ENCODE data around the gene KRT31.

DNA sequence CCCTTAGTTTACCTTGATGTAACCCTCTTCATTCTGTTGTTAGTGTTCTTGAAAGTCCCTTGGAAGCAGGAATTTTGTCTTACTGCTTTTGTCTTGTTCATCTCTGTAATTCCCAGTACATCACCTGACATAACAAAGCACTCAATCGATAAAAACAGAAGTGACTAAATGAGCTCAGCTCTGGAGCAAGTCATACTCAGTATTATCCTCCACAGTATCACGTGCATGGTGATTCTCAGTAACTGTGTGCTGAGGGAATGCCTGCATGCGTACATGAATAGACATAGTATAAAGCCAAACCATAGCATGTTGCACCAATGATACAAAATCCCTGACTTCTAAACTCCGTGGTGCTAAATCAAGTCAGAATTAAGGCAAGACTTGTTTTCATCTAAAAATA is 36.2 kb upstream of the KRT31 start:
- TF ChIP-seq, protein P1, sequence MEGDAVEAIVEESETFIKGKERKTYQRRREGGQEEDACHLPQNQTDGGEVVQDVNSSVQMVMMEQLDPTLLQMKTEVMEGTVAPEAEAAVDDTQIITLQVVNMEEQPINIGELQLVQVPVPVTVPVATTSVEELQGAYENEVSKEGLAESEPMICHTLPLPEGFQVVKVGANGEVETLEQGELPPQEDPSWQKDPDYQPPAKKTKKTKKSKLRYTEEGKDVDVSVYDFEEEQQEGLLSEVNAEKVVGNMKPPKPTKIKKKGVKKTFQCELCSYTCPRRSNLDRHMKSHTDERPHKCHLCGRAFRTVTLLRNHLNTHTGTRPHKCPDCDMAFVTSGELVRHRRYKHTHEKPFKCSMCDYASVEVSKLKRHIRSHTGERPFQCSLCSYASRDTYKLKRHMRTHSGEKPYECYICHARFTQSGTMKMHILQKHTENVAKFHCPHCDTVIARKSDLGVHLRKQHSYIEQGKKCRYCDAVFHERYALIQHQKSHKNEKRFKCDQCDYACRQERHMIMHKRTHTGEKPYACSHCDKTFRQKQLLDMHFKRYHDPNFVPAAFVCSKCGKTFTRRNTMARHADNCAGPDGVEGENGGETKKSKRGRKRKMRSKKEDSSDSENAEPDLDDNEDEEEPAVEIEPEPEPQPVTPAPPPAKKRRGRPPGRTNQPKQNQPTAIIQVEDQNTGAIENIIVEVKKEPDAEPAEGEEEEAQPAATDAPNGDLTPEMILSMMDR (IDR thresholded peaks at IDR 0.05): no peak
- TF ChIP-seq YY1 (IDR thresholded peaks at IDR 0.05; ENCODE audit: low read depth) (no peak), RFX5 (IDR thresholded peaks at IDR 0.05; ENCODE audit: low read length) (no peak), RCOR1 (IDR thresholded peaks at IDR 0.05; ENCODE audit: low read length) (no peak), GABPA (IDR thresholded peaks at IDR 0.05; ENCODE audit: low read depth) (no peak), ELF1 (IDR thresholded peaks at IDR 0.05) (no peak), RAD21 (IDR thresholded peaks at IDR 0.05; ENCODE audit: low read length) (no peak), JUND (IDR thresholded peaks at IDR 0.05) (no peak), EP300 (IDR thresholded peaks at IDR 0.05; ENCODE audit: borderline replicate concordance in 1 of 2, low read depth in 1 of 2, low read length in 1 of 2) (no peak), FOXM1 (IDR thresholded peaks at IDR 0.05; ENCODE audit: low read depth) (no peak)
- TF ChIP-seq, protein P2, sequence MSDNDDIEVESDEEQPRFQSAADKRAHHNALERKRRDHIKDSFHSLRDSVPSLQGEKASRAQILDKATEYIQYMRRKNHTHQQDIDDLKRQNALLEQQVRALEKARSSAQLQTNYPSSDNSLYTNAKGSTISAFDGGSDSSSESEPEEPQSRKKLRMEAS (IDR thresholded peaks at IDR 0.05; ENCODE audit: low read depth): no peak
- TF ChIP-seq, protein P3, sequence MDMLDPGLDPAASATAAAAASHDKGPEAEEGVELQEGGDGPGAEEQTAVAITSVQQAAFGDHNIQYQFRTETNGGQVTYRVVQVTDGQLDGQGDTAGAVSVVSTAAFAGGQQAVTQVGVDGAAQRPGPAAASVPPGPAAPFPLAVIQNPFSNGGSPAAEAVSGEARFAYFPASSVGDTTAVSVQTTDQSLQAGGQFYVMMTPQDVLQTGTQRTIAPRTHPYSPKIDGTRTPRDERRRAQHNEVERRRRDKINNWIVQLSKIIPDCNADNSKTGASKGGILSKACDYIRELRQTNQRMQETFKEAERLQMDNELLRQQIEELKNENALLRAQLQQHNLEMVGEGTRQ (IDR thresholded peaks at IDR 0.05; ENCODE audit: borderline replicate concordance, low read depth, low read length): no peak
